Uterus (tissue), 2 donors: Measurements from ENCODE around the gene PPP4C.
"Not testable (repeated sequence)": the region's sequence is repeated elsewhere in the genome, so short reads cannot be mapped to it uniquely, and the experiment has no call there.

Experiments used
- CTCF ChIP-seq, 4 experiments: fragments of 200-600 bp in 2 of 4; fragments of 450-650 bp in 2 of 4; sonication (generic) in 2 of 4; IDR thresholded peaks; one replicate each; pipeline ENCODE4 v1.5.1; 2016 to 2019; ENCODE audit warnings: antibody characterized with exemption in 4 of 4, mild to moderate bottlenecking in 2 of 4, moderate library complexity in 1 of 4
- POLR2A ChIP-seq, 2 donors: fragments of 450-650 bp; IDR thresholded peaks; one replicate each; pipeline ENCODE4 v1.6.1; 2016; ENCODE audit warnings: antibody characterized with exemption in 2 of 2, mild to moderate bottlenecking in 1 of 2, moderate library complexity in 1 of 2

DNA sequence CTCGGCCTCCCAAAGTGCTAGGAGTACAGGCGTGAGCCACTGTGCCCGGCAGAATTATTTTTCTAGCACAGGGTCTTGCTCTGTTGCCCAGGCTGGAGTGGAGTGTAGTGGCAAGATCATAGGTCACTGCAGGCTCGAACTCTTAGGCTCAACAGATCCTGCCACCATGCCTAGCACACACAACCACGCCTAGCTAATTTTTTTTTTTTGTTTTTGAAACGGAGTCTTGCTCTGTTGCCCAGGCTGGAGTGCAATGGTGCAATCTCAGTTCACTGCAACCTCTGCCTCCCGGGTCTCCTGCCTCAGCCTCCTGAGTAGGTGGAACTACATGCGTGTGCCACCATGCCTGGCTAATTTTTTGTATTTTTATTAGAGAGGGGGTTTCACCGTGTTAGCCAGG, 49.9 kb downstream of the PPP4C start:
- not testable (repeated sequence) for TF ChIP-seq CTCF, POLR2A (IDR thresholded peaks at IDR 0.05)
